ENCODE results near the gene MAS1.

DNA sequence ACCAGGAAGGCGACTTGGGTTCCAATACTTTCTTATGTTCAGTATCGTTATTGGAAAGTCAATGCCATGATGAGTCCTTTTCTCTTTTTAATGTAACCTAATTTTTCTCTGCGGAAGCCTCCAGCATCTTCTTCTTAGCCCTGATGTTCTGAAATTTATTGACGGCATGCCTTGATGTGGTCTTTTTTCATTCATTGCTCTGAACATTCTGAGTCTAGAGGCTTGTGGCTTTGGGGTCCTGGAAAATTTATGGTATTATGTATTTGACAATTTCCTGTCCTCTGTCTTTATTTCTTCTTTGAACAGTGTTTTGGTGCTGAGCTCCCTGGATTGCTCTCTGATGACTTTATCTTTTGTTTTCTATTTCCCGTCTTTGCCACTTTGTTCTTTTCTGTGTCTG, 28.7 kb upstream of the MAS1 start:
- TF ChIP-seq, protein P1, sequence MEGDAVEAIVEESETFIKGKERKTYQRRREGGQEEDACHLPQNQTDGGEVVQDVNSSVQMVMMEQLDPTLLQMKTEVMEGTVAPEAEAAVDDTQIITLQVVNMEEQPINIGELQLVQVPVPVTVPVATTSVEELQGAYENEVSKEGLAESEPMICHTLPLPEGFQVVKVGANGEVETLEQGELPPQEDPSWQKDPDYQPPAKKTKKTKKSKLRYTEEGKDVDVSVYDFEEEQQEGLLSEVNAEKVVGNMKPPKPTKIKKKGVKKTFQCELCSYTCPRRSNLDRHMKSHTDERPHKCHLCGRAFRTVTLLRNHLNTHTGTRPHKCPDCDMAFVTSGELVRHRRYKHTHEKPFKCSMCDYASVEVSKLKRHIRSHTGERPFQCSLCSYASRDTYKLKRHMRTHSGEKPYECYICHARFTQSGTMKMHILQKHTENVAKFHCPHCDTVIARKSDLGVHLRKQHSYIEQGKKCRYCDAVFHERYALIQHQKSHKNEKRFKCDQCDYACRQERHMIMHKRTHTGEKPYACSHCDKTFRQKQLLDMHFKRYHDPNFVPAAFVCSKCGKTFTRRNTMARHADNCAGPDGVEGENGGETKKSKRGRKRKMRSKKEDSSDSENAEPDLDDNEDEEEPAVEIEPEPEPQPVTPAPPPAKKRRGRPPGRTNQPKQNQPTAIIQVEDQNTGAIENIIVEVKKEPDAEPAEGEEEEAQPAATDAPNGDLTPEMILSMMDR (IDR thresholded peaks at IDR 0.05; ENCODE audit: borderline replicate concordance, extremely low read depth, low read length, poor library complexity, severe bottlenecking) = no peak
- no peak for TF ChIP-seq EZH2 (IDR thresholded peaks at IDR 0.05; ENCODE audit: borderline replicate concordance, low read depth, low read length, severe bottlenecking)
